ENCODE data around the gene SERTAD2.

Gene SERTAD2

GRCh38 chr2:64649013-64649484, 4.7 kb downstream of the SERTAD2 start:
- DNase-seq (ENCODE audit: low spot score): no peak

GRCh38 chr2:64646007-64646880, 7.5 kb downstream of the SERTAD2 start:
- peak; percentile 82 for DNase-seq (ENCODE audit: low spot score)

- DNase-seq (ENCODE audit: low spot score): no peak
Observed at GRCh38 chr2:64644458-64645382, 9.0 kb downstream of the SERTAD2 start.

GRCh38 chr2:64643838-64644457, 9.8 kb downstream of the SERTAD2 start:
- no peak for DNase-seq (ENCODE audit: low spot score)

GRCh38 chr2:64641599-64641998, 12.1 kb downstream of the SERTAD2 start:
- DNase-seq (ENCODE audit: low spot score): no peak

- DNase-seq (ENCODE audit: low spot score): no peak
Observed at GRCh38 chr2:64640153-64641044, 13.3 kb downstream of the SERTAD2 start.

- no peak for DNase-seq (ENCODE audit: low spot score)
Observed at GRCh38 chr2:64639691-64640090, 14.0 kb downstream of the SERTAD2 start.

GRCh38 chr2:64638502-64639120, 15.1 kb downstream of the SERTAD2 start:
- no peak for DNase-seq (ENCODE audit: low spot score)

- no peak for DNase-seq (ENCODE audit: low spot score)
Observed at GRCh38 chr2:64637931-64638330, 15.8 kb downstream of the SERTAD2 start.

GRCh38 chr2:64637000-64637635, 16.6 kb downstream of the SERTAD2 start:
- DNase-seq (ENCODE audit: low spot score): no peak

- no peak for DNase-seq (ENCODE audit: low spot score)
Observed at GRCh38 chr2:64635976-64636911, 17.5 kb downstream of the SERTAD2 start.

- no peak for DNase-seq (ENCODE audit: low spot score)
Observed at GRCh38 chr2:64634345-64635267, 19.1 kb downstream of the SERTAD2 start.

- DNase-seq (ENCODE audit: low spot score): no peak
Observed at GRCh38 chr2:64632835-64633819, 20.6 kb downstream of the SERTAD2 start.

GRCh38 chr2:64631771-64632170, 21.9 kb downstream of the SERTAD2 start:
- DNase-seq (ENCODE audit: low spot score): no peak

GRCh38 chr2:64630752-64631151, 23.0 kb downstream of the SERTAD2 start:
- no peak for DNase-seq (ENCODE audit: low spot score)

- no peak for DNase-seq (ENCODE audit: low spot score)
Observed at GRCh38 chr2:64629875-64630274, 23.8 kb downstream of the SERTAD2 start.

GRCh38 chr2:64629329-64629781, 24.4 kb downstream of the SERTAD2 start:
- DNase-seq (ENCODE audit: low spot score): no peak

Measured in putamen (tissue), 1 donor.